Measurements from ENCODE around the gene LAMA3.

The LAMA3 gene

GRCh38 chr18:23951206-23951605 lies 262.0 kb downstream of the LAMA3 start:
- Histone ChIP-seq H3K36me3 (ENCODE audit: control insufficient read depth in 1 of 2, insufficient read depth in 2 of 2, low read length in 2 of 2) (peaks cover 3 to 6% of the 10 kb centered on the region in 2 donors), H3K4me3 (ENCODE audit: low read depth in 1 of 2, low read length in 2 of 2) (no peak overlapping the region), H3K9me3 (ENCODE audit: control insufficient read depth in 1 of 2, low read length in 2 of 2) (no peaks in the 10 kb centered on the region), H3K4me1 (ENCODE audit: control insufficient read depth in 1 of 2, insufficient read depth in 2 of 2, low read length in 2 of 2) (no peaks in the 10 kb centered on the region), H3K27ac (ENCODE audit: low read depth, low read length) (no peak overlapping the region), H3K9ac (ENCODE audit: low read depth in 1 of 2, low read length in 2 of 2) (no peak overlapping the region), H3K27me3 (ENCODE audit: control insufficient read depth in 1 of 2, insufficient read depth in 2 of 2, low read length in 2 of 2) (no peaks in the 10 kb centered on the region)

- no peak overlapping the region for H3K4me3 ChIP-seq (ENCODE audit: low read depth in 1 of 2, low read length in 2 of 2)
- peaks cover 3 to 6% of the 10 kb centered on the region in 2 donors for H3K36me3 ChIP-seq (ENCODE audit: control insufficient read depth in 1 of 2, insufficient read depth in 2 of 2, low read length in 2 of 2)
- H3K27me3 ChIP-seq (ENCODE audit: control insufficient read depth in 1 of 2, insufficient read depth in 2 of 2, low read length in 2 of 2): no peaks in the 10 kb centered on the region
- H3K9ac ChIP-seq (ENCODE audit: low read depth in 1 of 2, low read length in 2 of 2): no peak overlapping the region
- no peaks in the 10 kb centered on the region for H3K9me3 ChIP-seq (ENCODE audit: control insufficient read depth in 1 of 2, low read length in 2 of 2)
- no peak overlapping the region for H3K27ac ChIP-seq (ENCODE audit: low read depth, low read length)
- H3K4me1 ChIP-seq (ENCODE audit: control insufficient read depth in 1 of 2, insufficient read depth in 2 of 2, low read length in 2 of 2): no peaks in the 10 kb centered on the region
Measured at GRCh38 chr18:23953984-23954383, 264.7 kb downstream of the LAMA3 start.

GRCh38 chr18:23956483-23956882 lies 267.2 kb downstream of the LAMA3 start:
- no peak overlapping the region for H3K4me3 ChIP-seq (ENCODE audit: low read depth in 1 of 2, low read length in 2 of 2)
- no peaks in the 10 kb centered on the region for H3K4me1 ChIP-seq (ENCODE audit: control insufficient read depth in 1 of 2, insufficient read depth in 2 of 2, low read length in 2 of 2)
- H3K9me3 ChIP-seq (ENCODE audit: control insufficient read depth in 1 of 2, low read length in 2 of 2): no peaks in the 10 kb centered on the region
- no peak overlapping the region for H3K9ac ChIP-seq (ENCODE audit: low read depth in 1 of 2, low read length in 2 of 2)
- H3K36me3 ChIP-seq (ENCODE audit: control insufficient read depth in 1 of 2, insufficient read depth in 2 of 2, low read length in 2 of 2): peaks cover 0 to 6% of the 10 kb centered on the region in 2 donors
- H3K27me3 ChIP-seq (ENCODE audit: control insufficient read depth in 1 of 2, insufficient read depth in 2 of 2, low read length in 2 of 2): no peaks in the 10 kb centered on the region
- H3K27ac ChIP-seq (ENCODE audit: low read depth, low read length): no peak overlapping the region

GRCh38 chr18:23958036-23958435 lies 268.8 kb downstream of the LAMA3 start:
- no peak overlapping the region for H3K4me3 ChIP-seq (ENCODE audit: low read depth in 1 of 2, low read length in 2 of 2)
- H3K36me3 ChIP-seq (ENCODE audit: control insufficient read depth in 1 of 2, insufficient read depth in 2 of 2, low read length in 2 of 2): no peaks in the 10 kb centered on the region
- no peaks in the 10 kb centered on the region for H3K9me3 ChIP-seq (ENCODE audit: control insufficient read depth in 1 of 2, low read length in 2 of 2)
- H3K27me3 ChIP-seq (ENCODE audit: control insufficient read depth in 1 of 2, insufficient read depth in 2 of 2, low read length in 2 of 2): no peaks in the 10 kb centered on the region
- no peak overlapping the region for H3K27ac ChIP-seq (ENCODE audit: low read depth, low read length)
- H3K9ac ChIP-seq (ENCODE audit: low read depth in 1 of 2, low read length in 2 of 2): no peak overlapping the region
- no peaks in the 10 kb centered on the region for H3K4me1 ChIP-seq (ENCODE audit: control insufficient read depth in 1 of 2, insufficient read depth in 2 of 2, low read length in 2 of 2)

GRCh38 chr18:23963443-23964165 lies 274.4 kb downstream of the LAMA3 start:
- H3K9ac ChIP-seq (ENCODE audit: low read depth in 1 of 2, low read length in 2 of 2): no peak overlapping the region
- no peak overlapping the region for H3K27ac ChIP-seq (ENCODE audit: low read depth, low read length)
- H3K9me3 ChIP-seq (ENCODE audit: control insufficient read depth in 1 of 2, low read length in 2 of 2): no peaks in the 10 kb centered on the region
- no peaks in the 10 kb centered on the region for H3K36me3 ChIP-seq (ENCODE audit: control insufficient read depth in 1 of 2, insufficient read depth in 2 of 2, low read length in 2 of 2)
- no peak overlapping the region for H3K4me3 ChIP-seq (ENCODE audit: low read depth in 1 of 2, low read length in 2 of 2)
- H3K27me3 ChIP-seq (ENCODE audit: control insufficient read depth in 1 of 2, insufficient read depth in 2 of 2, low read length in 2 of 2): no peaks in the 10 kb centered on the region
- peaks cover 16 to 25% of the 10 kb centered on the region in 2 donors for H3K4me1 ChIP-seq (ENCODE audit: control insufficient read depth in 1 of 2, insufficient read depth in 2 of 2, low read length in 2 of 2)

DNA sequence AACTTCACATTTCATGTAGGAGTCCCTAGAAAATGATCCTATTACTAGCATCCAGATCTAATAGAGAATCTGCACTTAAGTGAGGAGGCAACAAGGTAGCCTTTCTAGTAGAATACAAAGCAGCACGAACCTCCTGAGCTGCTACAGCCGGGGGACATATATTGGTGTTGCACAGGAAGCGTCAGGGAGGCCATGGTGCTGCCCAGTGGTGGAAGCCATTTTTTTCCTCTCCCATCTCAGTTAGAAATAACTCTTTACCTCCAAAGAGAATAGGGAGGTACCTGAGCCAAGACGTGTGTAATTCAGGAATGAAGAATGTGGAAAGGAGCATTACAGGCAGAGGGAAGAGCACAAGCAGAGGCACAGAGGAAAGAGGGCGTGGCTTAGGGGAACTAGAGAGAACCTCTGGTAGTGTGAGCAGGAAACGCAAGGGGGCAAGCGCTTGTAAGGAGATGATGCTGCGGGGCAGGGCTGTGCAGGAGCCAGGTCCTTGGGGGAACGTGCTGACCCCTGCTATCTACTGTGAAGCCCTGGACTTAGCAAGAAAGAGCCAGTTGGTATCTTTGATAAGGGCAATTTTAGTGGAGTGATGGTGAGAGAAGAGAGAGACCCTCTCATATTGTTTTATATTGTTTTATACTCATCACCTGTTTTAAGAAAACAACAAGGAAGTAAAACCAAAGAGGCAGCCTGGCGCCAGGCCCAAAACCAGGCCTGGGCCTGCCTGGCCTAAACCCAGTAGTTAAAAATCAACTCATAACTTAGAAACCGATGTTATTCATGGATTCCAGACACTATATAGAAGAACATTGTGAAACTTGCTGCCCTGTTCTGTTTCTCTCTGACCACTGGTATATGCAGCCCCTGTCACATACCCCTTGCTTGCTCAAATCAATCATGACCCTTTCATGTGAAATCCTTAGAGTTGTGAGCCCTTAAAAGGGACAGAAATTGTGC lies 275.3 kb downstream of the LAMA3 start:
- Histone ChIP-seq H3K36me3 (ENCODE audit: control insufficient read depth in 1 of 2, insufficient read depth in 2 of 2, low read length in 2 of 2) (no peaks in the 10 kb centered on the region), H3K27ac (ENCODE audit: low read depth, low read length) (no peak overlapping the region), H3K27me3 (ENCODE audit: control insufficient read depth in 1 of 2, insufficient read depth in 2 of 2, low read length in 2 of 2) (no peaks in the 10 kb centered on the region), H3K4me3 (ENCODE audit: low read depth in 1 of 2, low read length in 2 of 2) (no peak overlapping the region), H3K9me3 (ENCODE audit: control insufficient read depth in 1 of 2, low read length in 2 of 2) (no peaks in the 10 kb centered on the region), H3K4me1 (ENCODE audit: control insufficient read depth in 1 of 2, insufficient read depth in 2 of 2, low read length in 2 of 2) (peaks cover 16 to 25% of the 10 kb centered on the region in 2 donors), H3K9ac (ENCODE audit: low read depth in 1 of 2, low read length in 2 of 2) (no peak overlapping the region)

GRCh38 chr18:23966909-23967308 lies 277.7 kb downstream of the LAMA3 start:
- H3K9me3 ChIP-seq (ENCODE audit: control insufficient read depth in 1 of 2, low read length in 2 of 2): no peaks in the 10 kb centered on the region
- no peaks in the 10 kb centered on the region for H3K36me3 ChIP-seq (ENCODE audit: control insufficient read depth in 1 of 2, insufficient read depth in 2 of 2, low read length in 2 of 2)
- no peak overlapping the region for H3K9ac ChIP-seq (ENCODE audit: low read depth in 1 of 2, low read length in 2 of 2)
- H3K27me3 ChIP-seq (ENCODE audit: control insufficient read depth in 1 of 2, insufficient read depth in 2 of 2, low read length in 2 of 2): no peaks in the 10 kb centered on the region
- no peak overlapping the region for H3K4me3 ChIP-seq (ENCODE audit: low read depth in 1 of 2, low read length in 2 of 2)
- peaks cover 16 to 25% of the 10 kb centered on the region in 2 donors for H3K4me1 ChIP-seq (ENCODE audit: control insufficient read depth in 1 of 2, insufficient read depth in 2 of 2, low read length in 2 of 2)
- H3K27ac ChIP-seq (ENCODE audit: low read depth, low read length): no peak overlapping the region

DNA sequence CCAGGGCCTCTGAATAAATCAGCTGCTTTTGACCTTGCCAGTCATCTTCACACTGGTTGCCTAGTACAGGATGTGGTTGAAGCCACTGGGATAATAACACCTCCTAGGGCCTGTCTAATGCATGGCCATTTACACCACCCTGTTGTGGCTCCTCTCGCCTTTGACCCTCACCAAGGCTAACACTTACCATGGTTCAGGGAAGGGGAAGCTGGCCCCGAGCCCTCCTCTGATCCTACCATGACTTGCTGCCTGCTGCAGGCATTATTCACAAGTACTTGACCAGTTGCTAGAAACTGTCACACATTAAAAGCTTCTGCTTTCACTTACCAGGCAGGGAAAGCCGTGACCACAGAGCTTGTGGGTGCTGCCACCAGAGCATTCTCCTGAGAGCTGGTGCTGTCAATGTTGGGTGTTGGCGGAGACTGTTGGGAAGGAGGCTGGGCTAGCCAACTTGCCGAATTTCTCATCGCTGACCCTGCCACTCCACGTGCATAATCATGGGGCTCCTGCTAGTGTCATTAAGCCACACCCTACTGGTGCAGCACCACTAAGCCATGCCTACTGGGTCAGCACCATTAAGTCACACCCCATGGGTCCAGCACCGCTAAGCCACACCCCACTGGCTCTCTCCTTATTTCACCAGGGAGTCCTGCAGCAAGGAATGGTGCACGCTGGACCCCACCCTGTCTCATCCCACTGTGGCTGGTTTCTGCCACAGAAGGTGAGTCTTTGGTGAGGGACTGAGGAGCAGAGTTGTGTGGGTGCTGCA lies 278.3 kb downstream of the LAMA3 start:
- Histone ChIP-seq H3K9ac (ENCODE audit: low read depth in 1 of 2, low read length in 2 of 2) (no peak overlapping the region), H3K27me3 (ENCODE audit: control insufficient read depth in 1 of 2, insufficient read depth in 2 of 2, low read length in 2 of 2) (no peaks in the 10 kb centered on the region), H3K4me1 (ENCODE audit: control insufficient read depth in 1 of 2, insufficient read depth in 2 of 2, low read length in 2 of 2) (peaks cover 16 to 25% of the 10 kb centered on the region in 2 donors), H3K27ac (ENCODE audit: low read depth, low read length) (no peak overlapping the region), H3K4me3 (ENCODE audit: low read depth in 1 of 2, low read length in 2 of 2) (no peak overlapping the region), H3K9me3 (ENCODE audit: control insufficient read depth in 1 of 2, low read length in 2 of 2) (no peaks in the 10 kb centered on the region), H3K36me3 (ENCODE audit: control insufficient read depth in 1 of 2, insufficient read depth in 2 of 2, low read length in 2 of 2) (no peaks in the 10 kb centered on the region)

DNA sequence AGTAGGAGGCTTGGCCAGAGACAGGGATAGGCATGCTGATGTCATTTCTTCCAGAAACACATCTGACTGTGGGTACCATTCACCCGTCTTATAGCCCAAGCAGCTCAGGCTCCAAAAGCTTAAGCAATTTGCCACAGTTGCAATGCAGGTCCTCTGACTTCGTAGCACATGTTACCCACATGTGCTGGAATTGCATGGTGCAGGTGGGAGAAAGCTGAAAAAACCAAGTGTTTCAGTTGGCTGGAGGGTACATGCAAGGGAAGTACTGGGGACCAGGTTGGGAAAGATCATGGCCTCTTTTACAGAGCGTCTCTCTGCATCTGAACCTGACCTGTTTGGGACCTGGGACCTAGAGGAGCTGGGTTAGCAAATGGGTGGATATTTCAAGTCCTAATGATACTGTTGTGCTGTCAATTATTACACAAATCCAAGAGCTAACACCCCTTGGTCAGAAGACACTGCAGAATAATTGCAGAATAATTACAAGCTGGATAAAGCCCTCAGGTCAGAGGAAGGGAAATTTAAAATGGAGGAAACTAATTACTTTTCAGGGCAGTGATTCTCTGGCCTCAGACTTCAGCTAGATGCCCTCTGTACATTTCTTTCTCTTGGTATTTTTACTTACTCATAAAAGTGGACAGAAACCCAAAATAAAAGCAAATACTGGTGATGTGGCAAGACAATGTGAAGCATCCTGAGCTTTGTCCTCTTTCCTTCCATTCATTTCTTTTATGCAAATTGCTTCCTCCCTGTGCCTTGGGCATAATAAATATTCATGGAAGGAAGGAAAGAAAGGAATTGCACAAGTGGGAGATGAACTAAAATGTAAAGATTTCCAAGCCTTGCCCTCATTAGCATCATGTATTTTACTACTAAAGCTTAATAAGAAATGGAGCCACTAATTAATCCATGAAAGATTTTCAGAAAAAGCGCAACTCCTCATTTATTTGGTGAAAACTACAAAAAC lies 279.7 kb downstream of the LAMA3 start:
- Histone ChIP-seq H3K36me3 (ENCODE audit: control insufficient read depth in 1 of 2, insufficient read depth in 2 of 2, low read length in 2 of 2) (no peaks in the 10 kb centered on the region), H3K9me3 (ENCODE audit: control insufficient read depth in 1 of 2, low read length in 2 of 2) (no peaks in the 10 kb centered on the region), H3K4me1 (ENCODE audit: control insufficient read depth in 1 of 2, insufficient read depth in 2 of 2, low read length in 2 of 2) (peaks cover 16 to 25% of the 10 kb centered on the region in 2 donors), H3K27ac (ENCODE audit: low read depth, low read length) (no peak overlapping the region), H3K4me3 (ENCODE audit: low read depth in 1 of 2, low read length in 2 of 2) (no peak overlapping the region), H3K27me3 (ENCODE audit: control insufficient read depth in 1 of 2, insufficient read depth in 2 of 2, low read length in 2 of 2) (no peaks in the 10 kb centered on the region), H3K9ac (ENCODE audit: low read depth in 1 of 2, low read length in 2 of 2) (no peak overlapping the region)

Measured in duodenal mucosa (tissue), 2 donors.